PC-9 (cell line): ENCODE results near the gene JARID2.

Experiments
- CTCF ChIP-seq: fragments of 200-600 bp; sonication (generic); conservative IDR thresholded peaks from 2 replicates; pipeline ENCODE4 v1.6.1; 2017; ENCODE audit warnings: mixed run types, antibody characterized with exemption, mild to moderate bottlenecking, moderate library complexity
- EZH2 ChIP-seq: fragments of 200-600 bp; sonication (generic); IDR thresholded peaks from 2 replicates; pipeline ENCODE4 v1.8.0; 2017; ENCODE audit warnings: antibody characterized with exemption, low read depth

DNA sequence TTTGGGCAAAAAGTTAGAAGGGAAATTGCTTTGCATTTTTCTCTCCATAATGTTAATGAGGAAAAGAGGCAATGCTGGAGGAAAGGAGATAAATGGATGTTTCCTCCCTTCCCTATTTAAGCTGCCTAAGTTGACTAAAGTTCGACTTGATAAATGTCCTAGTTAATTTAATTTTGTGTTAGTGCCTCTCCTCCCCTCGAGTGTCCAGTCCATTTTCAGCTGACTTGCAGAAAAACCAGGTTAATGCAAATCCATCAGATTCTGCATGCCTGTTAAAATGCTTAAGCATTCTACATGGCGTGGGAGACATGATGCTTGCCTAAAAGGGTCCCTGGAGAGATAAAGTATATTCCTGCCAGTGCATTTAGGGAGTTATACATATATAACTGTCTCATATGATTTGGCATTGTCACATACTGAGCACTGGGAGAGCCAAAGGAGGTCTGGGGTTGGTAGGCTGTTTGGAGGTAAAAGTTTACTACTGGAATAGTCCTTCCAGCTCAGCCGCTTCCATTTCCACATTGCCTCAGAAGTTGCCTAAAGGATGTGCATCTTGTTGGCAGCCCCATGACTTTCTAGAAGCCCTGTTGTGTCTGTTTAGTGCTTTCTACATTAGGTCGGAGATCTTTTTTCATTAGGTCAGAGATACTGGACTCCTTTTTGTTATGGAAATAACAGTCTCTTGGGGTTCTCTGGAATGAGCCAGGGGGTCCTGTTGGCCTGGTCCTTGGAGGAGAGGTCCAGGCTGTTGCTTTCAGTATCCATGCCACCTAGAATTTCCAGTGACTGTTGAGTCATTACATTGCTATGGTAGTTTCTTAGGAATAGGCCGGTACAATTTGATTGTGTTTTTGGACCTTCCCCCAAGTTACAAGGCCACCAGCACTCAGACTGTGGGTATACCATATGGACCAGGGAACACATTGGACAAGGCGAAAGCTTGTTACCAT, 30.4 kb downstream of the JARID2 start:
- no peak for TF ChIP-seq CTCF
- TF ChIP-seq EZH2 = no peak
